ENCODE results near the gene PSMA8.

The PSMA8 gene

GRCh38 chr18:26133652-26134051 lies at the start of gene PSMA8:
TSS of gene PSMA8 (plus strand) at chr18:26133869. CDS start at chr18:26133966, 97 bp downstream.
- ATAC-seq, result no peak
- TF ChIP-seq ZFP30 (CRISPR knock-in tag; IDR thresholded peaks at IDR 0.05) (no peak), POU6F1 (CRISPR knock-in tag; IDR thresholded peaks at IDR 0.05; ENCODE audit: borderline replicate concordance, low read depth) (no peak), CSDC2 (CRISPR knock-in tag; IDR thresholded peaks at IDR 0.05) (no peak), RARB (CRISPR knock-in tag; IDR thresholded peaks at IDR 0.05) (no peak), TOX (CRISPR knock-in tag; IDR thresholded peaks at IDR 0.05; ENCODE audit: borderline replicate concordance) (no peak), PPARA (CRISPR knock-in tag; IDR thresholded peaks at IDR 0.05; ENCODE audit: borderline replicate concordance) (no peak)

GRCh38 chr18:26085056-26085455 lies 48.6 kb upstream of the PSMA8 start:
- TF ChIP-seq ZNF565 (CRISPR knock-in tag; conservative IDR thresholded peaks at IDR 0.05; ENCODE audit: low read depth) (no peak), OSR1 (CRISPR knock-in tag; IDR thresholded peaks at IDR 0.05) (no peak), PPARA (CRISPR knock-in tag; IDR thresholded peaks at IDR 0.05; ENCODE audit: borderline replicate concordance) (no peak), BACH2 (CRISPR knock-in tag; IDR thresholded peaks at IDR 0.05; ENCODE audit: borderline replicate concordance) (no peak), POU6F1 (CRISPR knock-in tag; IDR thresholded peaks at IDR 0.05; ENCODE audit: borderline replicate concordance, low read depth) (no peak), ESRRG (CRISPR knock-in tag; IDR thresholded peaks at IDR 0.05) (no peak), ZFP3 (CRISPR knock-in tag; IDR thresholded peaks at IDR 0.05) (no peak), RARB (CRISPR knock-in tag; IDR thresholded peaks at IDR 0.05) (no peak)
- no peak for ATAC-seq

- no peak for TF ChIP-seq ZFP3 (CRISPR knock-in tag; IDR thresholded peaks at IDR 0.05)
- TF ChIP-seq POU6F1 (CRISPR knock-in tag; IDR thresholded peaks at IDR 0.05; ENCODE audit: borderline replicate concordance, low read depth), result no peak
- no peak for TF ChIP-seq ZNF8 (CRISPR knock-in tag; IDR thresholded peaks at IDR 0.05)
- no peak for TF ChIP-seq RARB (CRISPR knock-in tag; IDR thresholded peaks at IDR 0.05)
- no peak for TF ChIP-seq TCF4 (CRISPR knock-in tag; IDR thresholded peaks at IDR 0.05; ENCODE audit: borderline replicate concordance)
- no peak for TF ChIP-seq GLIS3 (CRISPR knock-in tag; IDR thresholded peaks at IDR 0.05)
- no peak for TF ChIP-seq CREB5 (CRISPR knock-in tag; IDR thresholded peaks at IDR 0.05; ENCODE audit: low read depth)
- no peak for TF ChIP-seq ZFP30 (CRISPR knock-in tag; IDR thresholded peaks at IDR 0.05)
- no peak for TF ChIP-seq ARNTL (CRISPR knock-in tag; IDR thresholded peaks at IDR 0.05; ENCODE audit: borderline replicate concordance, low read depth)
- no peak for TF ChIP-seq PATZ1 (CRISPR knock-in tag; IDR thresholded peaks at IDR 0.05; ENCODE audit: borderline replicate concordance)
- TF ChIP-seq CSRNP3 (CRISPR knock-in tag; IDR thresholded peaks at IDR 0.05), result no peak
- TF ChIP-seq ZNF565 (CRISPR knock-in tag; conservative IDR thresholded peaks at IDR 0.05; ENCODE audit: low read depth), result no peak
- no peak for ATAC-seq
Observed at GRCh38 chr18:26086959-26087358, 46.7 kb upstream of the PSMA8 start.

- TF ChIP-seq ISL1 (CRISPR knock-in tag; IDR thresholded peaks at IDR 0.05) (peak; percentile 55; the same call in 1 of the 2 replicates), CREB5 (CRISPR knock-in tag; IDR thresholded peaks at IDR 0.05; ENCODE audit: low read depth) (no peak)
- ATAC-seq, result no peak
Observed at GRCh38 chr18:26088487-26088886, 45.2 kb upstream of the PSMA8 start.

Data from SK-N-SH treated with all-trans-retinoic acid at 6 μM for 48 hours (cell line).